Vagina (tissue), 2 donors: Measurements from ENCODE around the gene ZNF407. TPM values are rescaled to one million over a fixed set of nuclear protein-coding genes. Genes with fewer than 3 reads are reported as not detected.

Experiments used
- DNase-seq, 2 donors: peaks; one replicate each; pipeline ENCODE4 v3.0.0-alpha.2; 2017; ENCODE audit errors: extremely low spot score in 2 of 2
- H3K27ac ChIP-seq: fragments of 200-600 bp; sonication (generic); one replicate; pipeline ENCODE4 v1.5.1; 2019
- H3K27me3 ChIP-seq: fragments of 200-600 bp; sonication (generic); one replicate; pipeline ENCODE4 v1.5.1; 2019
- H3K36me3 ChIP-seq, 2 donors: fragments of 200-600 bp; sonication (generic); one replicate each; pipeline ENCODE4 v1.5.1; 2017 to 2019
- H3K4me1 ChIP-seq: fragments of 200-600 bp; sonication (generic); one replicate; pipeline ENCODE4 v1.5.1; 2019
- H3K4me3 ChIP-seq, 2 donors: fragments of 200-600 bp; sonication (generic); 1 replicate in 1 of 2; 2 replicates in 1 of 2; pipeline ENCODE4 v1.5.1; 2016 to 2019
- H3K9me3 ChIP-seq: fragments of 200-600 bp; sonication (generic); one replicate; pipeline ENCODE4 v1.5.1; 2019
- CTCF ChIP-seq, 3 experiments: fragments of 450-650 bp in 2 of 3; fragments of 200-600 bp in 1 of 3; sonication (generic) in 1 of 3; IDR thresholded peaks; one replicate each; pipeline ENCODE4 v1.5.1; 2017 to 2019; ENCODE audit warnings: antibody characterized with exemption in 3 of 3, mild to moderate bottlenecking in 2 of 3, moderate library complexity in 2 of 3
- POLR2A ChIP-seq, 2 donors: fragments of 450-650 bp; IDR thresholded peaks; one replicate each; pipeline ENCODE4 v1.6.1; 2017; ENCODE audit warnings: antibody characterized with exemption in 2 of 2, mild to moderate bottlenecking in 2 of 2, moderate library complexity in 2 of 2
- POLR2AphosphoS5 ChIP-seq, 2 donors: sonication (generic); formaldehyde crosslinking; IDR thresholded peaks; one replicate each; pipeline ENCODE4 v1.9.0; 2017; ENCODE audit warnings: antibody characterized with exemption in 2 of 2, mild to moderate bottlenecking in 2 of 2, low read depth in 1 of 2; ENCODE audit not compliant: insufficient read depth in 1 of 2
- intact Hi-C: fragments of 100-400 bp; cut with DNase I; formaldehyde crosslinking; loops from one replicate; pipeline ENCODE4 v1.15.1; 2023
- total RNA-seq: library from RNA; depleted of rRNA; stranded (reverse); fragments of >200 nt; gene quantifications from one replicate; pipeline ENCODE4 v1.2.3, GENCODE V29; 2016

ZNF407 gene
- total RNA-seq, 1 donor from 2014 or later = 15.5 TPM

- Histone ChIP-seq H3K4me1 (no peaks in the 10 kb centered on the region), H3K27me3 (no peaks in the 10 kb centered on the region), H3K4me3 (no peak overlapping the region), H3K27ac (no peak overlapping the region), H3K9me3 (no peaks in the 10 kb centered on the region), H3K36me3 (no peaks in the 10 kb centered on the region)
- TF ChIP-seq CTCF (IDR thresholded peaks at IDR 0.05) = no peak
- intact Hi-C loops = no loop called here
- DNase-seq = no peak
These were observed 456.9 kb downstream of the ZNF407 start for GRCh38 chr18:75054611-75055010.

- intact Hi-C loops = no loop called here
- no peak for TF ChIP-seq POLR2AphosphoS5 (IDR thresholded peaks at IDR 0.05; ENCODE audit: insufficient read depth in 1 of 2, low read depth in 1 of 2)
- no peak for TF ChIP-seq POLR2A (IDR thresholded peaks at IDR 0.05)
- TF ChIP-seq CTCF (IDR thresholded peaks at IDR 0.05) = no peak
- no peaks in the 10 kb centered on the region for H3K27me3 ChIP-seq
These were observed 459.7 kb downstream of the ZNF407 start for GRCh38 chr18:75057169-75057960.

GRCh38 chr18:75060185-75060584 lies 462.5 kb downstream of the ZNF407 start:
- H3K9me3 ChIP-seq = no peaks in the 10 kb centered on the region
- no peak for DNase-seq
- TF ChIP-seq CTCF (IDR thresholded peaks at IDR 0.05) = no peak
- TF ChIP-seq POLR2AphosphoS5 (IDR thresholded peaks at IDR 0.05; ENCODE audit: insufficient read depth in 1 of 2, low read depth in 1 of 2) = no peak
- TF ChIP-seq POLR2A (IDR thresholded peaks at IDR 0.05) = no peak
- peaks cover 0 to 18% of the 10 kb centered on the region in 2 donors for H3K36me3 ChIP-seq
- H3K27me3 ChIP-seq = no peaks in the 10 kb centered on the region
- no peaks in the 10 kb centered on the region for H3K4me1 ChIP-seq
- H3K27ac ChIP-seq = no peak overlapping the region
- intact Hi-C loops = no loop called here
- no peak overlapping the region for H3K4me3 ChIP-seq

More at GRCh38 chr18:75057169-75057960, 459.7 kb downstream of the ZNF407 start:
- DNase-seq = no peak
- no peaks in the 10 kb centered on the region for H3K9me3 ChIP-seq
- H3K27ac ChIP-seq = no peak overlapping the region
- no peaks in the 10 kb centered on the region for H3K4me1 ChIP-seq
- H3K36me3 ChIP-seq = no peaks in the 10 kb centered on the region
- H3K4me3 ChIP-seq = no peak overlapping the region

DNA sequence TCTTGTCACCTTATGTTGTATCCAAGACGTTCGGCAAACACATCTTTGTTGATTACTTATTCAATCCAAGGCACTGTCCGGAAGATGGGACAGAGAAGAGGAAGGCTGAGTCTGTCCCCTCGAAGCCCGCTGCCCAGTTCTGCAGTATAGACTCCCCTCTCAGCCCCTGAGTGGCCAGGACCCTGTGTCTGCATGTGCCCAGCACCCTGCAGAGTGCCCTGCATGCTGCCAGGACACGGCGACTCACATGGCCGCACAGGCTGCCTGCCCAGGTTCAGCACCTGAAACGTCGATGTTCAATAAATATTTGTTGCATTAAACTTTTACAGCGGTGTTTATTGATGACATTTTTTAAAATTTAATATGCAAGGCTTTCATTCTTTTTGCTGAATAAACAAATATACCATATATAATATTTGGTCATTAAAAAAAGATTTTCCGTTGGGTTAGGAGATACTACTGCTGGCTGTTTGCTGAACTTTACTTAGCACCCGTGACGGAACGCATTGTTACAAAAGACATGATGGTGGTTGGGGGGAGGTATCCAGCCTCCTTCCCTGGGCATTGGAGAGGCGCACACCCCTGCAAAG lies 464.7 kb downstream of the ZNF407 start:
- no peak for TF ChIP-seq POLR2A (IDR thresholded peaks at IDR 0.05)
- no peak for TF ChIP-seq POLR2AphosphoS5 (IDR thresholded peaks at IDR 0.05; ENCODE audit: insufficient read depth in 1 of 2, low read depth in 1 of 2)
- no peak for TF ChIP-seq CTCF (IDR thresholded peaks at IDR 0.05)
- H3K27me3 ChIP-seq = no peaks in the 10 kb centered on the region
- H3K4me1 ChIP-seq = no peaks in the 10 kb centered on the region
- H3K36me3 ChIP-seq = peaks cover 0 to 18% of the 10 kb centered on the region in 2 donors
- no peak for DNase-seq
- no peak overlapping the region for H3K27ac ChIP-seq
- intact Hi-C loops = no loop called here
- H3K9me3 ChIP-seq = no peaks in the 10 kb centered on the region
- H3K4me3 ChIP-seq = no peak overlapping the region

- peaks cover 0 to 18% of the 10 kb centered on the region in 2 donors for H3K36me3 ChIP-seq
- no peak for DNase-seq
- intact Hi-C loops = no loop called here
- no peaks in the 10 kb centered on the region for H3K9me3 ChIP-seq
- H3K27ac ChIP-seq = no peak overlapping the region
- no peaks in the 10 kb centered on the region for H3K27me3 ChIP-seq
- no peak for TF ChIP-seq POLR2AphosphoS5 (IDR thresholded peaks at IDR 0.05; ENCODE audit: insufficient read depth in 1 of 2, low read depth in 1 of 2)
- TF ChIP-seq POLR2A (IDR thresholded peaks at IDR 0.05) = no peak
- no peak for TF ChIP-seq CTCF (IDR thresholded peaks at IDR 0.05)
- no peaks in the 10 kb centered on the region for H3K4me1 ChIP-seq
- H3K4me3 ChIP-seq = no peak overlapping the region
These were observed 465.5 kb downstream of the ZNF407 start for GRCh38 chr18:75063196-75063595.
